Cardiac fibroblast (primary cell): ENCODE results near the gene DEGS2.

ENCODE experiments used
- DNase-seq, 2 donors: peaks; one replicate each; pipeline versions ENCODE4 v3.0.0 to v3.0.0-alpha.2; 2010; ENCODE audit warnings: low read depth in 2 of 2
- H3K4me3 ChIP-seq, 2 donors: replicated peaks in 1 of 2; 1 replicate in 1 of 2; 2 replicates in 1 of 2; pipeline ENCODE4 v1.5.1; 2011; ENCODE audit warnings: low read depth in 2 of 2, low read length in 2 of 2, mild to moderate bottlenecking in 2 of 2, moderate library complexity in 1 of 2
- CTCF ChIP-seq: IDR thresholded peaks from one replicate; pipeline ENCODE4 v1.5.1; 2011; ENCODE audit warnings: low read depth, mild to moderate bottlenecking, low read length, inconsistent platforms

The DEGS2 gene

GRCh38 chr14:100173353-100173752, 13.9 kb upstream of the DEGS2 start:
- TF ChIP-seq CTCF: no peak
- DNase-seq: no peak
- H3K4me3 ChIP-seq: no peak overlapping the region

- TF ChIP-seq CTCF: no peak
- DNase-seq: no peak
- H3K4me3 ChIP-seq: no peak overlapping the region
These were observed 13.4 kb upstream of the DEGS2 start for GRCh38 chr14:100172811-100173210.

- no peak overlapping the region for H3K4me3 ChIP-seq
- TF ChIP-seq CTCF: no peak
- no peak for DNase-seq
These were observed 11.4 kb upstream of the DEGS2 start for GRCh38 chr14:100170880-100171279.

DNA sequence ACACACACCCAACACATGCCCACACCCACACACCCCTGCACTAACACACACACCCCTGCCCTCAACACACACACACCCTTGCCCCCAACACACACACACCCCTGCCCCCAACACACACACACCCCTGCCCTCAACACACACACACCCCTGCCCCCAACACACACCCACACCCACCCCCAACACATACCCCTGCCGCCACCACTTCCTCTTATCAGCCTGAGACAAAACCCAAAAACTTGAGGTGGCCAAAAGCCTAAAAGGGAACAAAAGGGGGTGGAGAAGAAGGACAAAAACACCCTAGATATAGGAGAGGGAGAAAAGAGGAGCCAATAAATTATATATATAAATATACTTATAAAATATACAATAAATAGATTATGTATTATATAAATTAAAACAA, 9.1 kb upstream of the DEGS2 start:
- no peak for TF ChIP-seq CTCF
- DNase-seq: no peak

GRCh38 chr14:100165831-100166440, 6.5 kb upstream of the DEGS2 start:
- H3K4me3 ChIP-seq: no peak overlapping the region
- no peak for TF ChIP-seq CTCF
- DNase-seq: no peak

More for the DNA sequence above, 9.1 kb upstream of the DEGS2 start:
- H3K4me3 ChIP-seq: no peak overlapping the region

DNA sequence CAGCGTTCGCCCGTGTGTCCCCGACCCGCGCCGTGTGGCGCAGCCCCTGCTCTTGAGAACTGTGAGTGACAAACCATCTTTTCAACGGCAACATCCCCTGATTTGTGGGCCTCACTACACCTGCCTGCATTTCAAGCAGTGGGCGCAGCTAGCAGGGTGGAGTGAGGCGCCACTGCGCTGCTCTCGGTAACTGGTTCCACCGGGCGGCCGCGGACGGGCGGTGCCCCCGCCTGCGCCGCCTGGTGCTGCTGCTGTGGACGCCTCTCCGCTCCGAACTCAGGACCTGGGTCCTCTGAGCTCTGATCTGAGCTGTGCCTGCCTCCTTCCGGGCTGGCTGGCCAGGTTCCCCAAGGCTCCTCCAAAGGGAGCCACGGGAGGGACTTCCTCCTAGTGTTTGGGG, 5.9 kb upstream of the DEGS2 start:
- DNase-seq: no peak
- no peak overlapping the region for H3K4me3 ChIP-seq
- TF ChIP-seq CTCF: no peak

- no peak for TF ChIP-seq CTCF
- H3K4me3 ChIP-seq: no peak overlapping the region
- no peak for DNase-seq
These were observed 1.1 kb upstream of the DEGS2 start for GRCh38 chr14:100160534-100160916.
